Activated CD8-positive, alpha-beta memory T cell treated with anti-CD3 and anti-CD28 coated beads, Interleukin-2, amount 50 U/mL, for 1 hour (primary cell): ENCODE data around the gene CELSR3.

Source experiments
- DNase-seq: peaks from one replicate; pipeline ENCODE4 v3.0.0-alpha.2; 2020; ENCODE audit errors: extremely low read depth

Gene CELSR3

DNA sequence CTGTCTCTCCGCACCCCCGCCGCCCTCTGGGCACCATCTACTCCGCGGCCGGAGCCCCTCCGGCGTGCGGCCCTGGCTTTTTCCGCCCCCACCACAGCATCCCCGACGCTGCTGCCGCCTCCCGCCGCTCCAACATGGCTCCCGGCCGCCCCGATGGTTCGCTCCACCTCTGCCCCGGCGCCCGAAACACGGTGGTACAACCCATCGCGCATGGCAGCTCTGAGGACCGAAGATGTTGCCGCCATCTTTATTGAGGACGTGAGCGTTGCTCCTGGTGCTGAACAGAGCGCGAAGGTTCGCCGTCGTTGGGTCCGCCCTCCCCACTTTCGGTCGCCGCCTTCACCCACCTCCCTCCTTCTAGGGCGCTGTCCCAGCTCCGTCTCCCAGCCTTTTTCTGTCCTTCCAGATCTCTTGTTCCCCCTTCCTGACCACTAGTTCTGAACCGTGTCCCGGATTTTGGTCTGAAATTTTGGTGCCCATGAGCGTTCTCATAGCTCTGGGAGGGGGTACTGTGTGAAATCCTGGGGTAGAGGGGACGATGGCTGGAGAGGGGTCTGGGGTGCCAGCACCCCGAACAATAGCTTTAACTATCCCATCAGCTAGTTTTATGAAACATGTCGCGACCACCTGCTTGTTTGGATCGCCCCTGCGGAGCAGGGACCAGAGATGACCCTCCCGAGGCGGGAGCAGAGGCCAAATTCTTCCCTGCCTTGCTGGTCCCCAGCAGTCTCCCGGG is at the start of gene CELSR3:
TSS of gene CELSR3 (minus strand) at position 134 of the 736 bp plus-strand sequence. CDS start 252 bp downstream, outside the sequence.
- DNase-seq, result no peak

- DNase-seq, result no peak
These were observed 49.0 kb upstream of the CELSR3 start for GRCh38 chr3:48711727-48712126.

DNA sequence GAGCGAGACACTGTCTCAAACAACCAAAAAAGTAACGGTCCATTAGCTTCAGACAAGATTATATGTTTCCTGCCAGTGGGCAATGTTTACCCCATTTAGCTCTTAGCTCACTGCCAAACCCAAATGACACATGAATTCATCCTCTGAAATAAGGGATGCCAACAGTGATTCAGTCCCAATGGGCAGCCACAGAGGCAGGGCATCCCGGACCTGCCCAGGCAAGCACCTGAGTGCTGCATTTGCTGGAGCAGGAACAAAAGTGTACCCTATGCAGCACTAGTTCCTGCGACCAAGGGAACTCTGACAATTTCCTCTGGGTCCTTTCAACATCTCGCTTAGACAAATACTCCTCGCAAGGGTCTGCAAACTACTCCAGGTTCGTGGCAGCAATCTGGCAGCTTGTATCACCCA is 46.4 kb upstream of the CELSR3 start:
- no peak for DNase-seq

DNA sequence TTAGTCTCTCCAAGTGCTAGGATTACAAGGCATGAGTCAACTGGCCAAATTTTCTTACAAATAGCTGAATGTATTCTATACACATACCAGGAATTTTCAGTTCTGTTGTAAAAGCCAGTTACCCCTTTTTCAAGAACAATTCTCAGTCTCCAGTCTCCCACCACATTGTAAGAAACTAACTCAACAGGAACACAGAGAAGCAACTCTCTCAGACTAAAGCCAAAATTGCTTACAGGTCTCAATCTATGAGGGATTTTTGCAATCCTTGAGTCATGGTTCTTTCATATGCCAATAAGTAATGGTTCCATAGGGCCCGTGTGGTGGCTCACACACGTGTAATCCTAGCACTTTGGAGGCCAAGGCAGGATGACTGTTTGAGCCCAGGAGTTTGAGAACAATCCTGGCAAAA is 45.8 kb upstream of the CELSR3 start:
- no peak for DNase-seq

GRCh38 chr3:48707157-48707556 is 44.5 kb upstream of the CELSR3 start:
- DNase-seq, result no peak

DNA sequence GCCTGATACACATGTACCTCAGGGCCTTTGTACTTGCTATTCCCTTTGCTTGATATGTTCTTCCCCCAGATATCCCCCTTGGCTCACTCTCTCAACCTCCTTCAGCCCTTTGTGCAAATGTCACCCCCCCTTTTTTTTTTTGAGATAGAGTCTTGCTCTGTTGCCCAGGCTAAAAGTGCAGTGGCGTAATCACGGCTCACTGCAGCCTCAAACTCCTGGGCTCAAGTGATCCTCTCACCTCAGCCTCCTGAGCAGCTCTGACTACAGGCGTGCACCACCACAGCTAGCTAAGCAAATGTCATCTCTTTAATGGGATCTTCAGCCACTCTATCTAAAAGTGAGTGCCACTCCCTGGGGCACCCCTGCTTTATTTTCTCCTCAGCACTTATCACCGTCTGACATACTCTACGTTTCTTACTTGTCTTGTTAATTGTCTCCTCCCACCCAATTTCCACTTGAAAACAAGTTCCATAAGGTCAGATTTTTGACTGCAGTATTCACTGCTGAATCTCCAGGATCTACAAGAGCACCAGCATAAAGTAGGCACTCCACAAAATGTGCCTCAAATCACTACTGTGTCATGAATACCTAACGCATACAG is 39.7 kb upstream of the CELSR3 start:
- no peak for DNase-seq

- DNase-seq, result no peak
These were observed 38.2 kb upstream of the CELSR3 start for GRCh38 chr3:48700731-48701405.

DNA sequence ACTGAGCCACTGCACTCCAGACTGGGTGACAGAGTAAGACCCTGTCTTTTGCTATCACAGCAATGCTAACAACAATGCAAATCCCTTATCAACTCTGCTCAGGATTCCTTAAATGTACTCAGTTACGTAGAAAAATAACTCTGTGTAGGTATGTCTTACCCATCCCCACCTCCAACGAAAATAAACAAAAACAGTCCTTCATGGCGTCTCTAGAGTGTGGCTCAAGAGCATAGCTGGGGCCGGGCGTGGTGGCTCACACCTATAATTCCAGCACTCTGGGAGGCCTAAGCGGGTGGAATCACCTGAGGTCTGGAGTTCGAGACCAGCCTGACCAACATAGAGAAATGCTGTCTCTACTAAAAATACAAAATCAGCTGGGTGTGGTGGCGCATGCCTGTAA is 36.2 kb upstream of the CELSR3 start:
- DNase-seq, result no peak

- DNase-seq, result no peak
These were observed 35.3 kb upstream of the CELSR3 start for GRCh38 chr3:48697952-48698351.

DNA sequence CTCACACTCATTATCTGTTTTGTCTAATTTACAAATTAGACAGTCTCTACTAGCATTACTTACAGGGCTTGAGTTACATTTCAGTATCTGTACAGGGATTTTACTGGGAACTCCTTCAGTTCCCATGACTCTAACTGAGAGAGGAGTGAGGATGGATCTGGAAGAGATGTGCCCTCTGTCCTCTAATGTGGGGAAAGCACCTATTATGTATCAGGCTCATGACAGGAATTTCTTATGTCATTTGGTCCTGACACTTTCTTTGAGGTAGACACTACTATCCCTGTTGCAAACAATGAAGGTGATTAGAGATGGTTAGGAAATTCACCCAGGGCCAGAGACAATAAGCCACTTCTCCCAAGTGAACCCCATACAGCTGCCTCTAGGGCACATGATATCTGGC is 33.9 kb upstream of the CELSR3 start:
- no peak for DNase-seq

GRCh38 chr3:48696156-48696555 is 33.5 kb upstream of the CELSR3 start:
- no peak for DNase-seq

DNA sequence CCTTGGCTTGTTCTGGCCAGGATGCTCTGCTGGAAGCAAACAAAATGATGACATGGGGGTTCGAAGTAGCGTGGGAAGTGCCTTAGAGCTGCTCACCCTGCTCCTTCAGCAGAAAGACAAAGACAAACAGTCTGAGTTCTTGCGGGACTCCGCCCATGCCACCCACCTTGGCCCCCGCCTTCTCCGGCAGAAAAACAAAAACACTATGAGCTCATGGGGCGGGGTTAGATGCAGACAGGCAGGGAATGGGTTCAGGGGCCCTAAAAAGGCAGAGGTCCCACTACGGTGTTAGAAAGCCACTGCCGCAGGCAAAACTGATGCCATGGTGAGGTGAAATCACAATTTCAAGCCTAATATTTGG is 32.7 kb upstream of the CELSR3 start:
- no peak for DNase-seq

DNA sequence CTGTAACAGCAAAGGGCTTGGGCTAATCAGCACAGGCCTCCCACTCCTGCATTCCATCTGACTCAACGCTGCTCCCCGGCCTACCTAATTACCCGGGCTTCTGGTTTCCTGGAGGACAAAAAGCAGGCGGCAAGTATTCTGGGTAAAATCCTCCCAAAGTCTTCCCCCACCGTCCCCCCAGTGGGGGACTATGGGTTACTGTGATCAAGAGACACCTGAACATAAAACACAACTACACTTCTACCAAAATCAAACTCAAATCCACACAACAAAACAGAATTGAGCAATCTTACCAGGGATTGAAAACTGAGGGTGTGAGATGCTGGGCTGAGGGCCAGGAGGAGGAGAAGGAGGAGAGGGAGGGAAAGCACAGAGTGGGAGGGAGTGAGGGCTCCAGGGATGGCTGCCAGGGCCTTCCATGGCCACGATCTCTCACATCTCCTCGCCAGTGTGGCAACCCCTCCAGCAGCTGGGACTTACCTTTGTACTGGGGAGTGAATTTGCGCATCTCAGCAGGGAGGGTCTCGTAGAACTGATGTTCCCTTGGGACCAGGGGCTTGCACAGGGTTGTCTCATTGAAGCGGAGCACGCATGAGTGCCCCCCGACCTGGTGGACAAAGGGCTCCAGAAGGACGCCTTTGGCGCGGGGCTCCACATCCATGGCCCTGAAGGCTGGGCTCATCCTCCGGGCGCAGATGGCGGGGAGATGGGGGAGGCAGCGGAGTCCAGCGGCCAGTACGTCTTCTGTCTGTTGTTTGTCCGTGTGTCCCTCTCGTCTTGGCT is 32.1 kb upstream of the CELSR3 start:
- no peak for DNase-seq

DNA sequence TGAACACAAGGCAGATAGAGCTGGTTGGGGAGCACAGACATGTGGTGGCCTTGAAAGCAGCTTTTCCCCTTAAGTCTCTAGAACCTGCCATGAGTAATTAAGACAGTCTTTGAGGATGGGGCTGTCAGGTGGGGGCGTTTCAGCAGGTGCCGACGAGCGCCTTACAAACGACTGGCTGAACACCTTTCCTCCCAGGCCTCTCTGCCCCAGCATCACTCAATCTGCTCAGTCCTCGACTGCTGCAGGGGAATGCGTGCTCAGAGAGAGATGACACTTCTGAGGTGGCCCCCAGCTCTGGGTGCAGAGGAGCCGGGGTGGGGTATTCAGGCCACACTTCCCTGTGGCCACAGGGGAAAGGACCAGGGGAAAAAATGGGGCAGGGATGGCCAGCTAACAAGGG is 31.1 kb upstream of the CELSR3 start:
- no peak for DNase-seq

GRCh38 chr3:48692551-48692950 is 29.9 kb upstream of the CELSR3 start:
- DNase-seq, result no peak

GRCh38 chr3:48690846-48691458 is 28.3 kb upstream of the CELSR3 start:
- no peak for DNase-seq

GRCh38 chr3:48689384-48689783 is 26.7 kb upstream of the CELSR3 start:
- no peak for DNase-seq

DNA sequence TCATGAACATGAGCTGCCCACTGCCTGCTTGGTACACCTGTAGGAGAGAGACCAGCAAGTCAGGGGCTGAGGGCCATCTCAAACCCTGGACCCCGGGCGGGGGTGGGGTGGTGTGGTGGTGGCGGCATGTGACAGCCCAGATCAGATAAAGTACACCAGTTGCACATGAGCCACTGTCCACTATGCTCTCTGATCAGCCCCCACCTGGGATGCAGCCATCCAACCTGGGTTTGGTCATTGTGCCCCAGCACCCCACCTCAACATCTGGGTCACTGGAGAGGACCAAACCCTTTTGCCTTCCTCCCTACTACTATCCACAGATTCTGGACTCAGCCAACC is 26.0 kb upstream of the CELSR3 start:
- DNase-seq, result no peak

GRCh38 chr3:48688032-48688736 is 25.5 kb upstream of the CELSR3 start:
- DNase-seq, result no peak

DNA sequence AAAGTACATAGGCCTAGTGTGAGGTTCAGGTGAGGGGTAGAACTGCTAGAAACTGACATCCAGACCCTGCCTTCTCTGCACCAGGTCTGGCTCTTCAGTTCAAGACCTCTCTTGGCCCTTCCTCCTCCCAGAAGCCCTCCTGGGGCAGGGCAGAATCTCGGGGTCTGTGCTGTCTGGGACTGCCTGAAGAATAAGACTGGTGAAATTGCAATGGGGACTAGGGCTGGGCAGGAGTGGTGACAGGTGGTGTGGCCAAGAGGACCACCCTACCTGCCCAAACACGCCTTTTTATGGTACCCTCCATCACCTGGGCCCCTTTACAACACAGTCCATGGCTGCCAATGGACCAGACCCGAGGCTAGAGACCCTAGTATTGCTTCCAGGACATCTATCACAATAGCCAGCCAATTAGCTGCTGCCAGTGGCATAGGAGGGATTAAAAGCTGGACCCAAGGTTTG is 24.6 kb upstream of the CELSR3 start:
- no peak for DNase-seq

DNA sequence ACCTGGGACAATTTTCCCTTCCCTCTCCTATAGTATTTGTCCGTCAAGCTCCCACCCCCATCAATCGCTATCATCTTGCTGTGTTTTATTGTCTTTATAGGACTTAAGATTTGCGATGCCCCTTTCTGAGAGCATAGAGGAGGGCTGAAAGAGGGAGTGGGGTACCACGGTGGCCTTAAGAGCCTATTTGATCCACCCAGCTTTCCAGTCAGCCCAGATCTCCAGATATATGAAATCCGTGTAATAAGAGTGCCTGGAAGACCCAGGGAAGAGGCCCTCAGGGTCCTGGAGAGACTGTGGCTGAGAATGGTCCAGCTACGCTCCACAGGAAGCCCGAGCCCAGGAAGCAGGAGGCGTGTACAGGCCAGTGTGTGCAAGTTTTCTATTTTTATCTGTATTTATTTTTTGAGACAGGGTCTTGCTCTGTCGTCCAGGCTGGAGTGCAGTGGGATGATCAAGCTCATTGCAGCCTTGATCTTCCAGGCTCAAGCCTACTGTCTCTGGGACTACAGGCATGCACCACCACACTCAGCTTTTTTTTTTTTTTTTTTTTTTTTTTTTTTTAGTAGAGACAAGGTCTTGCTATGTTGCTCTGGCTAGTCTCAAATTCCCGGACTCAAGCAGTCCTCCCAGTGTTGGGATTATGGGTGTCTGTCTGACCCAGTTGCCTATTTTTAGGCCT is 24.0 kb upstream of the CELSR3 start:
- no peak for DNase-seq
